K562 (cell line): ENCODE results near the gene HMOX2. TPM values are rescaled to one million over a fixed set of nuclear protein-coding genes. Genes with fewer than 3 reads are reported as not detected.

Source experiments
- IRF2 ChIP-seq: sonication (generic); formaldehyde crosslinking; IDR thresholded peaks from 2 replicates; pipeline ENCODE4 v1.8.1; 2022; ENCODE audit warnings: mild to moderate bottlenecking, missing genetic modification reagents
- NFATC3 ChIP-seq: fragments of 450-650 bp; IDR thresholded peaks from 2 replicates; pipeline ENCODE4 v1.6.1; 2017; ENCODE audit warnings: mild to moderate bottlenecking
- NFRKB ChIP-seq: fragments of 450-650 bp; IDR thresholded peaks from 2 replicates; pipeline ENCODE4 v1.6.1; 2016; ENCODE audit warnings: low read depth
- RNF2 ChIP-seq: sonication (generic); IDR thresholded peaks from 2 replicates; pipeline ENCODE4 v1.6.1; 2016
- ZNF764 ChIP-seq: fragments of 250-450 bp; sonication (Bioruptor Pico); IDR thresholded peaks from 2 replicates; pipeline ENCODE4 v1.4.0; 2020; ENCODE audit warnings: low read depth, mild to moderate bottlenecking, moderate library complexity
- polyA plus RNA-seq, 8 experiments: library from polyadenylated mRNA; depleted of rRNA in 4 of 8; stranded (reverse) in 5 of 8; unstranded in 3 of 8; fragments of >200 nt; fragmentation: Nextera tagmentation in 2 of 8; fragmentation: Illumina TruSeq in 1 of 8; extraction: Ambion mirVana in 2 of 8; extraction: Trizol in 1 of 8; gene quantifications; 2 replicates each; pipeline versions ENCODE4 v1.2.1 to v1.2.3, GENCODE V29; 2011 to 2014; ENCODE audit warnings: inconsistent platforms in 1 of 8, missing spikeins in 1 of 8
- total RNA-seq, 7 experiments: library from RNA; depleted of rRNA in 6 of 7; stranded (reverse); fragments of >200 nt in 6 of 7; fragmentation: Illumina TruSeq in 2 of 7; extraction: Trizol in 2 of 7; gene quantifications; 2 replicates each; pipeline versions ENCODE4 v1.2.1 to v1.2.3, GENCODE V29; 2011 to 2021; ENCODE audit warnings: low replicate concordance in 1 of 7
- TF ChIP-seq, protein P1 (sequence below): fragments of 250-450 bp; sonication (Bioruptor Pico); IDR thresholded peaks from 2 replicates; pipeline ENCODE4 v1.4.0; 2020; ENCODE audit warnings: mild to moderate bottlenecking, moderate library complexity
- TF ChIP-seq, protein P2 (sequence below): sonication (generic); formaldehyde crosslinking; IDR thresholded peaks from 2 replicates; pipeline ENCODE4 v1.8.0; 2022; ENCODE audit warnings: mild to moderate bottlenecking, missing genetic modification reagents

HMOX2 gene
- total and polyA plus RNA-seq, 9 of the 15 experiments (the other 6 are each of a cell fraction or from before 2014, with no cell fraction given) = 26.8 to 87.4 (median 57.4) TPM

- TF ChIP-seq, protein P1, sequence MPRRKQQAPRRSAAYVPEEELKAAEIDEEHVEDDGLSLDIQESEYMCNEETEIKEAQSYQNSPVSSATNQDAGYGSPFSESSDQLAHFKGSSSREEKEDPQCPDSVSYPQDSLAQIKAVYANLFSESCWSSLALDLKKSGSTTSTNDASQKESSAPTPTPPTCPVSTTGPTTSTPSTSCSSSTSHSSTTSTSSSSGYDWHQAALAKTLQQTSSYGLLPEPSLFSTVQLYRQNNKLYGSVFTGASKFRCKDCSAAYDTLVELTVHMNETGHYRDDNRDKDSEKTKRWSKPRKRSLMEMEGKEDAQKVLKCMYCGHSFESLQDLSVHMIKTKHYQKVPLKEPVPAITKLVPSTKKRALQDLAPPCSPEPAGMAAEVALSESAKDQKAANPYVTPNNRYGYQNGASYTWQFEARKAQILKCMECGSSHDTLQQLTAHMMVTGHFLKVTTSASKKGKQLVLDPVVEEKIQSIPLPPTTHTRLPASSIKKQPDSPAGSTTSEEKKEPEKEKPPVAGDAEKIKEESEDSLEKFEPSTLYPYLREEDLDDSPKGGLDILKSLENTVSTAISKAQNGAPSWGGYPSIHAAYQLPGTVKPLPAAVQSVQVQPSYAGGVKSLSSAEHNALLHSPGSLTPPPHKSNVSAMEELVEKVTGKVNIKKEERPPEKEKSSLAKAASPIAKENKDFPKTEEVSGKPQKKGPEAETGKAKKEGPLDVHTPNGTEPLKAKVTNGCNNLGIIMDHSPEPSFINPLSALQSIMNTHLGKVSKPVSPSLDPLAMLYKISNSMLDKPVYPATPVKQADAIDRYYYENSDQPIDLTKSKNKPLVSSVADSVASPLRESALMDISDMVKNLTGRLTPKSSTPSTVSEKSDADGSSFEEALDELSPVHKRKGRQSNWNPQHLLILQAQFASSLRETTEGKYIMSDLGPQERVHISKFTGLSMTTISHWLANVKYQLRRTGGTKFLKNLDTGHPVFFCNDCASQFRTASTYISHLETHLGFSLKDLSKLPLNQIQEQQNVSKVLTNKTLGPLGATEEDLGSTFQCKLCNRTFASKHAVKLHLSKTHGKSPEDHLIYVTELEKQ = no peak
- TF ChIP-seq NFRKB = no peak
- no peak for TF ChIP-seq IRF2 (CRISPR knock-in tag)
- no peak for TF ChIP-seq ZNF764 (CRISPR knock-in tag)
- no peak for TF ChIP-seq NFATC3
- TF ChIP-seq, protein P2, sequence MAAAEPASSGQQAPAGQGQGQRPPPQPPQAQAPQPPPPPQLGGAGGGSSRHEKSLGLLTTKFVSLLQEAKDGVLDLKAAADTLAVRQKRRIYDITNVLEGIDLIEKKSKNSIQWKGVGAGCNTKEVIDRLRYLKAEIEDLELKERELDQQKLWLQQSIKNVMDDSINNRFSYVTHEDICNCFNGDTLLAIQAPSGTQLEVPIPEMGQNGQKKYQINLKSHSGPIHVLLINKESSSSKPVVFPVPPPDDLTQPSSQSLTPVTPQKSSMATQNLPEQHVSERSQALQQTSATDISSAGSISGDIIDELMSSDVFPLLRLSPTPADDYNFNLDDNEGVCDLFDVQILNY = no peak
- no peak for TF ChIP-seq RNF2
These were observed 5.8 kb downstream of the HMOX2 start (continued) for GRCh38 chr16:4481963-4482362.
